ENCODE data around the gene SEMA3F.
A peak's percentile ranks its signal among the peaks of the same experiment; 100 is the strongest.
"Not testable (repeated sequence)": the region's sequence is repeated elsewhere in the genome, so short reads cannot be mapped to it uniquely, and the experiment has no call there.

SEMA3F gene

DNA sequence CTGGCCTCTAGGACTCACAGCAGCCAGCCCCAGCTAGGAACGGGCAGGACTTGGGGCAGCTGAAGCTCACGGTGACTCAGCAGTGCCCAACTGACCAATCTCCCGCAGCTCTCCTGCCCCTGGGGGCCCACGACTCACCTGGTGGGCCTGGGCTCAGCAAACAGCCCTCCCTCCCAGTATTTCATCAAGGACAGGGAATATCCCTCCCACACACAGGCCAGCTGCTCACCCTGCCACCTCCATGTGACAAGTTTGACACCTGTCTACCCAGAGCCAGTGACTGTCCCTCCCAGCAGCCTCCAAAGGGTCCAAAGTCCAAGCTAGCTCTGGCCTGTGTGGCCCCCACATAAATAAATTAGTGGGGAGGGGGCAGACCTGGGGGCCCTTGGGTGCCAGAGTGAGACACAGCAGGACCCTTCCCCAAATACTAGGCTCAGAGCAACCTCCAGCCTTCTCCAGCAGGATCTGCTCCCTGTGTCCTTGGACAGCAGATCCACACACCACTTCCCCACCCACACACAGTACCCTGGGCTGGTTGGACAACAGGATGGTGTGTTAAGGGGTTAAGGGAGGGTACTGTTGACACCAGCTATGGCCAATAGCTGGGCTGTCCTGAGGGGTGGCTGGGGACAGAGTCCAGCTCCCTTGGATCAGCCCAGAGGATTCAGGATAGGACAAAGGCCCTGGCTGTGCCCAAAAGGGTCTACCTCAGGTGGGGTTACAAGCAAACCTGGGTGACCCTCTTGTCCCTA lies 40.6 kb downstream of the SEMA3F start:
- DNase-seq, result no peak

DNA sequence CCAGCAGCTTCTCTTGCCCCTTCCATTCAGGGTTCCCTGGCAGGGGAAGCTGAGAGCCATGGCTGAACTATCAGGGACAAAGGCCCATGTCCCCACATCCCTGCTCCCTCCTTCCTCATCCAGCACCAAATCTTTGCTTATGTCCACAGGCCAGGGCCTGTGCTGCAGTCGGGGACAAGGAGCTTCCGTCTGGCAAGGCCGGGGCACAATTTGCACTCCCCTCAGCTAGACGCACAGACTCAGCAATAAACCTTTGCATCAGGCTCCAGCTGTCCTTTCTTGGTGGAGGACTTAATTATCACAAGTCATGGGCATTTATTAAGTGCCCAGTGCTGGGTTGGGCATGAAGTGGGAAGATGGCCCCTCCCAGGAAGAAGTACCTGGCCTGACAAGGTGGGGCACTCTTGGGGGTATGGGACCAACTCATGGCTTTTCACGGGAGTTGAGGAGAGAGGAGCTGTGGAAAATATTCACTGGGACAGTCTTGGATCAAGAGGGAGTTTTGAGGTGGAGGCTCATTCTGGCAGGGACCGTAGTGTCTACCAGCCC lies 41.2 kb downstream of the SEMA3F start:
- DNase-seq, result no peak

DNA sequence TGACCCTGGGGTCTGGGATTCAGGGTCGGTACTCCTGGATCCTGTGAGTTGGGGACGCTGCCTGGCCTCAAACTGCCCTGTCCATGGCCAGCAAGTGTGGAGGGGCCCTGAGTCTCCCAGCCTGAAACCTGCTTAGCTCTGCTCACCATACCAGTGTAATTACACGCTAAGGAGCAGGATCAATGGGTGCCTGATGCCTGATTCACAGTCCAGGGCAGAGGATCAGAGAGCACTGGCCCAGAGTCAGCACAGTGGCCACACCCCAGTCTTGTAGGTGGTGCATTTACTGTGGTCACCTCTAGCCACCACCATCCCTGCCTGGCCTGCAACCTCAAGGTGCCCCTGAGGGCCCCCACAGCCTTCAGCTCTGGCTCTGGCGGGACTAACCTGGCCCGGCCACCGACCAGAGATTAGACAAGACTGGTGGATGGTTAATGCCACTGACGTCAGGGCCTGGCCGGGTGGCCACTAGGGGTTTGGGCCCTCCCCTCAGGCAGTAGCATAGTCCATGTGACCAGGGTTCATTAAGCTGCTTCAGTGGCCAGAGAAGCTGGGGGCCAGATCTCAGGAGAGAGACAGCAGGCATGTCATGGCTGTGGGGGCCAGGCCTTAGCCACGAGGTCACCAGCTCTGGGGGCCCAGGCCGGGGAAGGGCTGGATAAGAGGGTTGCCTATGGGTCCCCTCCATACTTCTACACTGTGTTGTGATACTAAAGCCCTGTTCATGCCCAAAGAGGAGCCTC lies 46.6 kb downstream of the SEMA3F start:
- DNase-seq, result no peak

DNA sequence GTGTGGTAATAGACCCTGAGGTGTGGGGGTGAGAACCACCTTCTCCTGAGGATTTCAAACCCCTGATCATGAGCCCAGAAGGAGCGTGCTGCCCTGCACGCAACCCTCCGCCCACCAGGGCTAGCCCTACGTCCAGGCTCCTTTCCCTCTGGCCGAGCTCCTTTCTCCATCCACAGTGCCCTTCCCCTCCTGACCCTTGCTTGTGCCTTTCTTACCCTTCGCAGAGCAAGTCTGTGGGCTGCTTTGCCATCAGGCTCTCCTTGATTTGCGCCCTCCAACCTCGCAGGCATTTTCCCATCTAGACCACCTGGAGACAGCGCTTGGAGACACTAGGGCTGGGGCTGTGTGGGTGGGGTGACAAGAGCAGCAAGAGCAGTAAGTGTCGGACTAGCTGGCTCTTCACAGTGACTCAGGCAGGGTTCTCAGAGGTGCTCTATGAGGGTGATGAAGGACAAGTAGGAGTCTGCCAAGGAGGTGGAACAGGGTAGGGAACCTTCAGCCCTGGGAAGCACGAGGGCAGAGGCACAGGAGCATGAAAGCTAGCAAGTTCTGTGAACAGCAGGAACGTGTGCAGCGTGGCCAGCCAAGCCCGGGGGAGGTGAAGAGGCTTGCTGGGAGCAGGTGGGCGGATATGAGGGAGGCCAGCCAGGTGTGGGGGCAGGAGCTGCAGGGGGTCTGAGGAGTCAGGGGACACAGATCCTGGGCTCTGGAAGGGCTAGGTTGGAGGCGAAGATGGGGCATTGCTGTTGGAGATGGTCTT lies 47.4 kb downstream of the SEMA3F start:
- no peak for DNase-seq

DNA sequence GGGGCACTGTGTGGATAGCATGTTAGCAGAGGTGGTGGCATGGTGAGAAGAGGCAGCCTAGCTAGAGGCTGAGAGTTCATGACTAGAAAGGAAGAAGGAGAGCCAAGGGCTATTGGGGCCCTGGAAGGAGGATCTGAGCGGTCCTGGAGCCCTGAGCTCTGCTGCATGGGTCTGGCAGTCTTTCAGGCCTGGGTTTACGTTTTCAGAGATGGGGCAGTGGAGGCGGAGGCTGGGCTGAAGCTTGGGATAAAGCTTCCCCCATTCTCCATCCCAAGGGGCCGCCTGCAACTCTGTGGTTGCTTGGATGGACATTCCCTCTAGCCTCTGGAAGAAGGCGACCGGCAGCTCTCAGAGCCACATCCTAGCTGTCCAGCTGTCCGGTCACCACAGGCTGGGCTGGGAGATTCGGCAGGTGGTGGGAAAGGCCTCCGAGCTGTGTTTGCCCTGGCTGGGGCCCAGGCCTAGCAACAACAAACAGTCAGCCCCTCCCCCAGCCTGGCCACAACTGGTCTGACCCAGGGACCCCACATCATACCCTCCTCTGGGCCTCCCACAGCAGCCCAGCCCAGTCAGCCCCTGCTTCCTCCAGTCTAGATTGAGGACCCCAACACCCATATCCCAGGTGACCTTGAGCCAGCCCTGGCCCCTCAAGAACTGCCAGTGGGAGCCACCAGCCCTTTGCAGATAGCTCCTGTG lies 48.1 kb downstream of the SEMA3F start:
- DNase-seq, result no peak

DNA sequence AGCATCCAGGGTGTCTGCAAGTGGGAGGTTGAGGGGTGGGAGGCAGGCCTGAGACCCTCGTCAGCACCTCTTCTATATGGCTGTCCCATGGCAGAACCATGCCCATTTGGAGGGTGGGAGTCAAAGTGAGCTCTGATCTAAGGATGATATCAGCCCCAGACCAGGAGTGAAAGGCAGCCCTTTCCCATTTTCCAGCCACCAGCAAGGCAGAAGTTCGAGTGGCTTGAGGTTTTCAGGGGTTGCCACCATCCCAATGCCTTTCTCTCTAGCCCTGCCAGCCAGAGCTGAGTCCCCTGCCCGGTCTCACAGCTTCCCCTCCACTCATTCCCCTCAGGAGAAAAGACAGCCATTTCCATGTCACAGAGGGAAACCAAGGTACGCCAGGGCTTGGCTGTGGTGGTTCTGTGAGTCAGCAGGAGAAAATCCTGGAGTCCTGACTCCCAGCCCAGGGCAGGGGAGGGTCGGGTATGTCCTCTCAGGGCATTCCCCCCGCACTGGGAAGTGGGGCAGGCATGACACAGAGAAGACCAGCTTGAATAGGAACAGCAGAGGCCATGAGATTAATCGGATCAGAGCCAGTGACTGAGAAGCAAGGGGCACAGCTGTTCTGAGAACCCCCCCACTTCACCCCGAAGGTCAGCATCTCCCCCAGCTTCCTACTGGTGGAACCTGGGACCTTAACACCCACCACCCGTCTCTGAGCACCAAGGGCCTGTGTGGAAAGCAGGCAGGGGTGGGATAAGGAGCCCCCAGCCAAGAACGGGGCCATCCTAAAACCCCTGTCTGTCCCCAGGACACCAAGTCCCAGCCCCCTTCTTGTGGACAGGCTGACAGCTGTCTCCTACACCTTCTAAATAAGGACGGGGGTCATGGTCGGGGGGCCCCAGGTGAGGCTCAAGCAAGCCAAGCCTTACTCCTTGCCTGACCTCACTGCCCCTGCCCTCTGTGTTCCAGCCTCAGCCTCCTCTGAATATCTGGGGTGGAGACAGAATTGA lies 49.0 kb downstream of the SEMA3F start:
- no peak for DNase-seq

DNA sequence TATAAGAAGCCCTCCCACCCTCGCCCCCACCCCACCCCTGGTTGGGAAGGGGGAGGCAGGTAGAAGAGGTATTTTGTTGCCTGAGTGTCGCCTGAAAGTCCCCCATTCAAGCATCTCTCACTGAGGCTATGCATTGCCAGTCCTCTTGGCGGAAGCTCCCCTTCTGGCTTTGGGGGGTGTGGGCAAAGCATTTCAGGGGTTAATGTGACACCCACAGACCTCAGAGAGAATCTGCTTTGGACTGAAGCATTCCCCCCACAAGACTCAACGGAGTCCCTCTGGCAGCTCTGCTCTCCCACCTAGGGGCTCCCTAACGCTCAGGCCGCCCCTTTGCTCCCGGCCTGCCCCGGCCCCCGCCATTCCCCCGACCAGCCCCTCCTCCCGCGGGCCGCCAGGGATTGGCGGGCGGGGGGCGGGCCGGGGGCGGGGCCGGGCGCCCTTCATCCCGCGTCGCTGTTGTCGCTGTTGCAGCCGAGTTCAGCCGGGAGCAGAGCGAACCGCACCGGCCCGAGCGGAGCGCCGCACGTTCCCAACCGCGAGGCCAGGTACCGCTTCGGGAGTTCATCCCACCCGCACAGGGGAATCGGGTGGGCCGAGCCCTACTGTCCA lies 49.8 kb downstream of the SEMA3F start, which contains the start of gene SLC38A3:
SLC38A3 (plus strand) TSS at position 468 of the 609 bp plus-strand sequence. CDS start 8,929 bp downstream, outside the sequence.
- no peak for DNase-seq

DNA sequence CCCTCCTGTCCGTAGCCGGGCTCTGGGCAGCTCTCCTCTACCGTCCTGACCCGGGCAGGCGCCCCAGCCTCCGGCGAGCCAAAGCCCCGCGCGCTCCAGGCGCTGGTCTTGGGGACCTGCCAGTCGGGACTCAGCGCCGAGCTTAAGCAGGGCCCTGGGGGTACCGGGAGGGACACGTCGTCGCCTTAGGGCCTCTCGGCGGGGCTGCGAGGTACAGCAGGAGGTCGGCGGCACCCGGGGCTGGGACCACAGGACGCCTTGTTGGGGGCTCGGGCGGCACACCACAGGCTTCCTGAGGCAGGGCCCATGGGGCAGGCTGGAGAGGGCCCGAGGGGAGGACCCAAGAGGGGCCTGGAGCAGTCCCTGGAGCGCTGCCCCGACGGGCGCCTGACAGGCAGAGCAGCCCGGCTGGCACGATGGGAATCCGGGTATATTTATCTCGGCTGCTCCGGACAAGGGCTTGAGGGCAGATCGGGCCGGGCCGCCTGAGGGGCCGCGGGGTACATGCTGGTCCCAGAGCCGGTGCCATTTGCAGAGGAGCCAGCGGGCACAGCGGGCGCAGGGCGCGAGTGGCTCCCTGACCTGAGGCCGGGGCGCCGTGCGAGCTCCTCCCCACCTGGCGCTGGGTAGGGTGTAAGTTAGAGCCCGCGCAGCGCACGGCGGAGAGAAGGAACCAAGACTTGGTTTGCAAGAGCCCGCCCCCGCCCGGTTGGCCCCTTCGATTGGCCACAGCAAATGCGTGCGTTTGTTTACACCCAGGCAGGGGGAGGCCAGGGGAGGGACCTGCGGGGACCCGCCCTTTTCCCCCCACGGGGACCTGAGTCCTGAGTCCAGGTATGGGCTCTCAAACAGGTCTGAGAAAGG lies 50.5 kb downstream of the SEMA3F start:
- DNase-seq, result peak; percentile 14

DNA sequence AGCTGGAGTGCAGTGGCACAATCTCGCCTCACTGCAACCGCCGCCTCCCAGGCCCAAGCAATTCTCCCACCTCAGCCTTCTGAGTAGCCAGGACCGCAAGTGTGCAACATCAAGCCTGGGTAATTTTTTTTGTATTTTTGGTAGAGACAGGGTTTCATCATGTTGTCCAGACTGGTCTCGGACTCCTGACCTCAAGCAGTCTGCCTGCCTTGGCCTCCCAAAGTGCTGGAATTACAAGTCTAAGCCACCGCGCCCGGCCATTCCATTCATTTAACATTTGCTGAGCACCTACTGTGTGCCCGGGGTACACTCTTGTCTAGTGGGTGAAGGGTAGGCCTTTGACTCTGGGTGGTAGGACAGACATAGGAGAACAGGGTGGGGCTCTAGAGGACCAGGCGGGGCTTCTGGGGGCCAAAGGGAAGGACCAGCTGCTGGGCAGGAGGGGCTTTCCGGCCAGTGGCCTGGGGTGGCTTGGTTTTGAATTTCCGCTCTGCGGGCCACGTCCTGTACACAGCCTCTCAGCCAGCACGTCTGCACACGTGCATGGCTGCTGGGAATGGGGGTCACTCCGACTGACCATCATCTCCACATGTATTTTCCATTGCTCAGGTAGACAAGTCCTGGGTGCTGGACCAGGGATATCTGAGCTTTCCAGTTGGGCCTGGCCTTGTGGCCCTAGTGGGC lies 52.4 kb downstream of the SEMA3F start:
- DNase-seq, result no peak

DNA sequence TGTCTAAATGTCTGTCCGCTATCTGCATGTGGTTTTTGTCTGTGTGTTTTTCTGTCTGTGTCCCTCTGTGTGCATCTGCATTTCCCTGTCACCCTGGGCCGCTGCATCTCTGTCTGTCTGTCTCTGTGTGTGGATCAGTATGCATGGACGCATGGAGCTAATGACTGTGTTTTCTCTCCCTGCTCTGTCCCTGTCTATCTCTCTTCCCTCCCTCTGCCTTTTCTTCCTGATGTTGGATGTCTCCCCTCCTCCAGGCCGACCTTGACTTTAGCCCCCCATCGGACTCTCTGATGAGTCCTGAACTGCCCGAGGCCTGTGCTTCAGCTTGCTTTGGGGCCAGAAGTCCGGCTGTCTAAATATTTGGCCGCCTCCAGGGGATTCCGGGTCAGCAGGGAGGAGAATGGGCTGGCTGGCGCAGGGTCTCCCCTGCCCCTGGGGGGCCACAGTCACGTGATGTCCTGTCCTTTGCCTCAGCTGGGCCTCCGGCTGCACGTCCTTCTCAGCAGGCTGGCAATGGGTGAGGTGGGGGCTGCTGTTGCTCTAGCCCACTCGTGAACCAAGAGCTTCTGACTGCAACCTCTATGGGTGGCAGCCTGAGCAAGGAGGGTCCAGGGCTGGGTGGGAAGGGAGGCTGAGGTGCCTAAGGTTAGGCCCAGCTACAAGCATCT lies 53.7 kb downstream of the SEMA3F start:
- no peak for DNase-seq

DNA sequence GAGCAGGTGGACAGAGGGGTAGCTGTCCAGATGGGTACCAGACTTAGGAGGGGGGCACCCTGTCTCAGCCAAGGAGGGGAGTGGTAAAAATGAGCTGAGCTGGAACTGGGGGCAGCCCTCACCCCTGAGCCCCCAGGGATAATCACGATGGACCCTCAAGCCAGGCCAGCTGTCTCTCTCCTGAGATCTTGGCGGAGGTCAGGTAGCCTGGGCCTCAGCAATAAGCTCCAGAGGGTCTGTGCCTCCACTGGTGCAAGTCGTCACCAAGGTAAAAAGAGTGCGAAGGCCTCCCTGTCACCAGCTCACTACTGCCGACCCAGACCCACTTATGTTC lies 55.0 kb downstream of the SEMA3F start:
- no peak for DNase-seq

DNA sequence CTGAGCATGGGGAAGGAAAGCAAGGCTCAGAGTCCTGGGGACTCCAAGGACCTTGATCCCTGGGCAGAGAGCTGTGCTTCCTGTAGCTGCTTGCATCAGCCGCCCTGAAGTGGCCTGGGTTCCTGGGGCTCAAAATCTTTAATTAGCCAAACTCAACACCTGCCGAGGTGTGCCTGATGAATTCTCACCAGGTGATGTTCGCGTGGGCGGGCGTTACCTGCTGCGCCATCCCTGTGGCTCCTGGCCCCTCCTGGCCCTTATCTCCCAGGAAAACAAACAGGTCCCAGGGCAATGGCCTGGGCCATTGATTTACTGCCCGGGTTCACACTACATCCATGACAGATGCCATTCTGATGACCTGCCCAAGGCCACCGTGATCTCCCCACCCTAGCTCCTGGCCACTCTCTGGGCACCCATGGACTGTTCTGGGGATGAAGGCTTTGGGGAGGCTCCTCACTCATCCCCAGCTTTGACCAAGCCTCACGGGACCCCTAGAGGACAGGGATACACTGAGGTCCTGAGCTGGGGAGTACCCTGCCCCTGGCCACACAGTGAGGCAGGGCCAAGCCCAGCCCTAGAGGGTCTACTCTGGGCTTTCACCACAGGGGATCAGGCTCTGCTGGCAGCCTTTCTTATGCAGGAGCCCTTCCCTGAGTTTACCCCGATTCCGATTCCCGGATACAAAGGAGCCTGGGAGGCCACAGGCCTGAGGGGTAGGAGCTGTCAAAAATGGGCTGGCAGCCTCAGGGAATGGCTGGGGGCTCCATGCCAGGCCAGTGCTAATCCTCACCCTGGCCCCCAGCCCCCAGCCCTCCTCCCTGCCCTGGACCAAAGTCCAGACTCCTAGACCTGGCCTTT lies 55.6 kb downstream of the SEMA3F start:
- DNase-seq, result no peak

DNA sequence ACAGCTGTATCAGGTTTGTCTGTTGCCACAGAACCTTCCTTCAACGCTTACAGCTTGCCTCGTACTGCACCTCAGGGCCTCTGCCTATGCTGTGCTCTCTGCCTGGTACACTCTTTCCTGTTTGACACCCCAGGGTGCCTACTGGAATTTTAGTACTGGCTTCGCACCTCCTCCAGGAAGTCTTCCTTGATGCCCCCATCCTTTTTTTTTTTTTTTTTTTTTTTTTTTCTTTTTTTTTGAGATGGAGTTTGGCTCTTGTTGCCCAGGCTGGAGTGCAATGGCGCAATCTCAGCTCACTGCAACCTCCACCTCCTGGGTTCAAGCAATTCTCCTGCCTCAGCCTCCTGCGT lies 56.2 kb downstream of the SEMA3F start:
- not testable (repeated sequence) for DNase-seq

DNA sequence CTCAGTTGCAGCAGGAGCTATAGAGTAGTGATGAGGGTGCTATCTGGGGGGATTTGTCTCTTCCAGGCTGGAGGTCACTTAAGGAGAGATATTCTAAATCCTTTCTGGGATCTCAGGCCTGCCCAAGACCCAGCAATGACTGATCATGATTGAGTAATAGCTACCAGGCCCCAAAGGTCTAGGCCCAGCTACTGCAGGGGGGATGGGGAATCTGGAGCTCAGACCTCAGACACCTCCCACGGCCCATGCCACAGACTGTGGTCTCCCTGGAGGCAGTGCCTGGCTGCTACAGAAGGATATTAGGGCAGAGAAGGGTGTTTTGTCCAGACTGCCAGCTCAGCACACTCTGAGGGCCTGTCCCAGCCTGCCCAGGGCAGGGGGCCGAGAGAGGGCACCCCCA lies 56.8 kb downstream of the SEMA3F start:
- no peak for DNase-seq

DNA sequence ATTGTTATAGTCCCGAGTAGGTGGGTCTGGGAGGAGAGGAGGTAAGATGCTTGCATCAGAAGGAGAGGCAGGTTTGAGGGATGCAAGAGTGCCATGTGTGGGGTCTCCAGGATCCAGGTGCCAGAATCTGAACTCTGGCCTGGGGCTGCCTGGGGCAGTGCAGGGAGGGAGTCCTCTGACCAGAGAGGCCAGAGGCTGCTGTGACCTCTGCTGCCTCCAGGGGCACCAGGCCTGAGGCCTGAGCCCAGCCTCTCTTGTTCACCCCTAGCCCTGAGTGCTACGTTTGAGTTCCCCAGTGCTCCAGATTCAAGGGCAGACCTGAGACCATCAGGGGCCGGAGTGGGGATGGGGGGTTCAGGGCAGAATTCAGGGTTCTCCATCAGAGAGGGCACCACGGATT lies 57.4 kb downstream of the SEMA3F start:
- no peak for DNase-seq

DNA sequence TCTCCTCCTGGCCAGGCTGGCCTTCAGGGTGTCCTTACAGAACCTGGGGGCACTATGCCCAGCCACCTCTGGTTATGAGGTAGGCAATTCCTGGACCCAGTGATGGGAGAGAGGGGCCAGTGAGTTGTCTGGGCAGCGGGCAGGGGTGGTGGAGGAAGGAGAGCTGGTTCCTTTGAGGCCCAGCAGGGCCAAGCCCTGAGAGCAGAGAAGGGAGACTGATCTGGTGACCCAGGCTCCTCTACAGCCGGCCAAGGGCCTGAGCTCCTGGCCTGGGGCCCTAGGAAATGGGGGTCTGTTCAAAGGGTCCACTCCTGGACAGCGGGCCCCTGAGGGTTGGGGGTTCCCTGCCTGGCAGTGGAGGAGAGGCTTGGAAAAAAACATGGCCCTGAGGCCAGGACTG lies 57.8 kb downstream of the SEMA3F start:
- no peak for DNase-seq

DNA sequence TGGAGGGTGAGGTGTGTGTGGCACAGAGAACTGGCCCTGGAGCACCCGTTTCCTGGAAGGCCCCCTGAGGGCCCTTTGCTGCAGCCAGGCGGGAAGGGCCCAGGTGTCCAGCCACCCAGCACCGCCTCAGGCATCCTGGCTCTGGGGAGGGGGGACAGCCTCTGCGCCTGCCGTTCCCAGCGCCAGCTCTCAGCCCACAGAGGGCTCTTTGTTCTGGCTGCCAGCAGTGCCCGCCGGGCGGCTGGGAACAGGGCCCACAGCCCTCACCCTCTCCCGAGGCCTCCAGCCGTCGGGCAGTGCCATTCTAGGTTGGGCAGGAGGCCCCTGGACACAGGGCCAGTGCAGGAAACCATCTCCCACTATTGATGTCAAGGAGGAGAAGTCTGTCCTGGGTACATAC lies 58.2 kb downstream of the SEMA3F start:
- DNase-seq, result no peak

DNA sequence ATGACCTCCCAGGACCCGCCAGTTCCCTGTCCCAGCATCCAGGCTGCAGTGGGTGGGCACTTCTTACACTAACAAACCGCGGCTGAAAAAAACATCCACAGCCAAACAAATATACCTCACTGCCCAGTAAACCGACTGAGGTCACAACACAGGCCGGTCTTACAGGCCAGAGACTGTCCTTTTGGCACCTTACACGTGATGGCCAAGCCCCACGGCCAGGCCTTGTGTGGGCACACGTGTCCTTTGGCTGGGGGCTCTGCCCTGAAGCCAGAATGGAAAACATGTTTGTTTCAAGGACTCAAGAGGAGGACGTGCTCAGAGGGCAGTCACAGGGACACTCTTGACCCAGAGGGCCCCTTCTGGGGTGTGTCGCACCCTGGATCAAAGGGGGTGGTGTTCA lies 59.7 kb downstream of the SEMA3F start:
- no peak for DNase-seq
